Activated naive CD8-positive, alpha-beta T cell treated with anti-CD3 and anti-CD28 coated beads, Interleukin-2, amount 10 ng/mL, durations not matched to agents 7 days and 5 days (primary cell): ENCODE data around the gene HPCAL1. TPM values are rescaled to one million over a fixed set of nuclear protein-coding genes. Genes with fewer than 3 reads are reported as not detected.
"Not testable (repeated sequence)": the region's sequence is repeated elsewhere in the genome, so short reads cannot be mapped to it uniquely, and the experiment has no call there.

Experiments used
- ATAC-seq: fragments of 150-1000 bp; cut with Tn5 transposase; one replicate; pipeline ENCODE4 v1.10.0; 2021; ENCODE audit warnings: low read depth, moderate library complexity
- POLR2A ChIA-PET: fragments of 350-600 bp; sonication (Branson Sonifier 250); formaldehyde crosslinking; loops from one replicate; lab custom pipeline; 2021; ENCODE audit warnings: antibody characterized with exemption; lab: Charles Lee
- DNase-seq: peaks from one replicate; pipeline ENCODE4 v3.0.0; 2021
- H3K27ac Mint-ChIP-seq: one replicate; pipeline ENCODE4 v1.8.0; 2022; ENCODE audit warnings: mild to moderate bottlenecking, mixed read lengths
- H3K27me3 Mint-ChIP-seq: one replicate; pipeline ENCODE4 v1.8.0; 2022; ENCODE audit warnings: mild to moderate bottlenecking, moderate library complexity, mixed read lengths
- H3K36me3 Mint-ChIP-seq: one replicate; pipeline ENCODE4 v1.8.0; 2021; ENCODE audit warnings: mild to moderate bottlenecking, mixed read lengths
- H3K4me1 Mint-ChIP-seq: one replicate; pipeline ENCODE4 v1.8.0; 2021; ENCODE audit warnings: mixed read lengths
- H3K4me3 Mint-ChIP-seq: one replicate; pipeline ENCODE4 v1.8.0; 2022; ENCODE audit warnings: mild to moderate bottlenecking, moderate library complexity, mixed read lengths
- H3K9me3 Mint-ChIP-seq: one replicate; pipeline ENCODE4 v1.8.0; 2021; ENCODE audit warnings: mixed read lengths
- total RNA-seq, 2 experiments: library from RNA; stranded (reverse); gene quantifications; one replicate each; pipeline ENCODE4 v1.2.3, GENCODE V29; 2021

HPCAL1 gene
- 10 to 100 TPM; 75.8 to 77.1 TPM for total RNA-seq

DNA sequence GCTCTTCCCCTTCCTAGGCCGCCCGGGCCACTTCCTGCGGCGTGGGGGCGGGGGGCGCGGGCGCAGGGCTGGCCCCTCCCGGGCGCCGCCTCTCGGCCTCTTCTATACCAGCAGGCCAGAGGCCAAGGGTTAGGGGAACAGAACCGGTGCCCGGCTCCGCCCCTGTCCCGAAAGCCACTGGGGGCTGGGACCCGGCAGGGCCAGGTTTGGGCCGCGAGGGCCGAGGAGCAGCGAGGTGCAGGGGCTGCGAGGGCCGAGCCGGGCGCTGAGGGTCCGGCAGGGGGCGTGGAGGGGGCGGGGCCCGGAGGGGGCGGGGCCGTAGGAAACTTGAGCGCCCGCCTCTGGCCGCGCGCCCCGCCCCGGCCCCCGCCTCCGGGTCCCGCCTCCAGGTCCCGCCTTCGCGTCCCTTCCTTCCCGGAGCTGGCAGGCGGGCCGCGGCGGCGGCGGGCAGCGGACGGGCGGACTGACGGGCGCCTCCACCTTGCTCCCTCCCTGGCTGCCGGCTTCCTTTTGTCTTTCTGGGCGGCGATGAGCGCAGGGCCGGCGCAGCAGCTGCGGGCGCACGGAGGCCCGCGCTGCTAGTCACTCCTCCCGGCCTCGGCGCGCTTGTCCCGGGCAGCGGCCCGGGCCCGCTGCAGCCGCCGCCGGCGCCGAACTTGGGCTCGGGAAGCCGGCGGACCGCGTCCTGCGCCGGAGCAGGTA lies at the start of gene HPCAL1:
TSS of gene HPCAL1 (plus strand) at position 426 of the 702 bp plus-strand sequence. CDS start 116,854 bp downstream, outside the sequence.
- ATAC-seq (peak; percentile 71), DNase-seq (peak; percentile 93)
- Mint-ChIP-seq H3K36me3 (peaks cover 3% of the 10 kb centered on the region), H3K4me3 (peak within 1 kb of the TSS; percentile 99), H3K27me3 (no peaks in the 10 kb centered on the region), H3K9me3 (no peaks in the 10 kb centered on the region), H3K27ac (peak within 1 kb of the TSS; percentile 91), H3K4me1 (peaks cover 65% of the 10 kb centered on the region)
- POLR2A ChIA-PET, result interaction anchor here (0.6 to 6.4 kb wide), 5 partner anchors 9 to 172 kb away, joined by 3 to 107 read pairs (median 3); no protein-coding TSS in a partner anchor

DNA sequence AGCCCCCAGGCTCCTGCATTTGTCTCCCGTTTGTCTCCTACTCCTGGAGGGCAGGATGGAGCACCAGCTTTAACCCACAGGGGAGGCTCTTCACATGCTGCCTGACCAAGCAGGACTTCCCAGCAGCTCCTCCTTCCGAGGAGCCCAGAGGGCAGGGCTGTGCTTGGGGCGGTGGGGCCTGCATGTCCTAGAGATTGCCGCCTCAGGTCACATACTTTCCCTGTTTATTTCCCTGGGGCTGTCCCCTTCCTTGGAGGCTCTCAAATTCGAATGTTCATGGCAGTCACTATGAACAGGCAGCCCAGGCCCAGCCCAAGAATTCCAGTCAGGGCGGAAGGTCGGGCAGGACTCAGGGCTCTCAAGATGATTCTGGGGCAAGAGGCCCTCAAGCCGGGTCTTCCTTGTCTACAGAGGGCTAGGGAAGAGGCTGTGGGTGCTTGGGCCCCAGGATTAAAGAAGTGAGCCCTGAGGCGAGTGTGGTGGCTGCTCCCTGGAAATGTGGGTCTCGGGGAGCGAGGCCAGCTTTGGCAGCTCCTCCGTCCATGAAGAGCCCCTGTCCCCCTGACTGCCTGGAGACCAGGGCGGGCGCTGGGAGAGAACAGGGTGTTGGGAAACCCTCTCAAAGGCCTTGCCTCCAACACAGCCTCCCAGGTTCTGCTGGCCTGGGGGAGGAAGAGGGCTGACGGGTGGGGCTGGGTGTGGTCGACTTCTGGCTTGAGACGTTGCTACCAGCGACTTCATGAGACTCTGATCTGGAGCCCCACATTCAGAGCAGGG lies 48.9 kb upstream of the HPCAL1 start:
- H3K4me1 Mint-ChIP-seq, result peaks cover 3% of the 10 kb centered on the region
- peaks cover 16% of the 10 kb centered on the region for H3K9me3 Mint-ChIP-seq
- ATAC-seq (no peak), DNase-seq (no peak)
- no peak overlapping the region for H3K4me3 Mint-ChIP-seq
- POLR2A ChIA-PET, result no interaction called here
- peaks cover 10% of the 10 kb centered on the region for H3K27me3 Mint-ChIP-seq
- H3K36me3 Mint-ChIP-seq, result no peaks in the 10 kb centered on the region
- no peak overlapping the region for H3K27ac Mint-ChIP-seq

DNA sequence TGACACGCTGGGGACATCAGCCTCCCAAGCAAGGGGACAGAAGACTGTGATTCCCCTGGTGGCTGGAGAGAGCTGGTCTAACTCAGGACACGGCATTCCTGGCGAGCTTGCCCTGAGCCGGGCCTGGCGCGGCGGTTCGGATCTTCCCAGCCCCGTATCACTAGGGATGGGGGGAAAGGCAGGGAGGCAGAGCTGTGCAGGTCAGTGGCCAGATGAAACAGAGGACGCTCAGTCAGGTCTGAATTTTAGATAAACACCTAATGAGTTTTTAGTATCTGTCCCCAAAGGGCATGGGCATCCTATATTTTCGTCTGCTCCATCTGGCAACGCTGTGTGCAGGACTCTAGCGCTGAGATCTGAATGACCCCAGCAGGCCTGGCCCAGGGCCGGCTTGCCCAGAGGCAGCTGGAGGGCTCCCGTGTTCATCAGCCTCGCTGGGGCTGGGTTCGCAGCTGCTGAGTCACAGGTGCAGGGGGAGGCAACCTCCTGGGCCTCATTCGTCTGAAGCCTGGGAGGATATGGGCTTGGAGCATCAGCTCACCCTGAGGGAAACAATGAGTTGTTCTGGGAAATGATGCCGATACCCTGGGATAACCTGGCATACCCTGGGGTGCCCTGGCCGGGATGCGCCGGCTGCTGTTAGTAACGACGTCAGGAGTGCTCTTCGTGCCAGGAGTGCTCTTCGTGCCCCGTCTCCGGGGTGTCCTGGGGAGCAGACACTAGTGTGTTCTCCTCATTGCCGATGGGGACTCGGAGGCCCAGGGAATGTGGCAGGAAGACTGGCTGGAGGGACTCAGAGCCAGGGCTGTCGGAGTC lies 48.1 kb upstream of the HPCAL1 start:
- Mint-ChIP-seq H3K9me3 (peaks cover 14% of the 10 kb centered on the region), H3K4me3 (no peak overlapping the region), H3K36me3 (no peaks in the 10 kb centered on the region), H3K27me3 (peaks cover 10% of the 10 kb centered on the region), H3K27ac (no peak overlapping the region), H3K4me1 (peaks cover 3% of the 10 kb centered on the region)
- DNase-seq (no peak), ATAC-seq (no peak)
- POLR2A ChIA-PET, result no interaction called here

DNA sequence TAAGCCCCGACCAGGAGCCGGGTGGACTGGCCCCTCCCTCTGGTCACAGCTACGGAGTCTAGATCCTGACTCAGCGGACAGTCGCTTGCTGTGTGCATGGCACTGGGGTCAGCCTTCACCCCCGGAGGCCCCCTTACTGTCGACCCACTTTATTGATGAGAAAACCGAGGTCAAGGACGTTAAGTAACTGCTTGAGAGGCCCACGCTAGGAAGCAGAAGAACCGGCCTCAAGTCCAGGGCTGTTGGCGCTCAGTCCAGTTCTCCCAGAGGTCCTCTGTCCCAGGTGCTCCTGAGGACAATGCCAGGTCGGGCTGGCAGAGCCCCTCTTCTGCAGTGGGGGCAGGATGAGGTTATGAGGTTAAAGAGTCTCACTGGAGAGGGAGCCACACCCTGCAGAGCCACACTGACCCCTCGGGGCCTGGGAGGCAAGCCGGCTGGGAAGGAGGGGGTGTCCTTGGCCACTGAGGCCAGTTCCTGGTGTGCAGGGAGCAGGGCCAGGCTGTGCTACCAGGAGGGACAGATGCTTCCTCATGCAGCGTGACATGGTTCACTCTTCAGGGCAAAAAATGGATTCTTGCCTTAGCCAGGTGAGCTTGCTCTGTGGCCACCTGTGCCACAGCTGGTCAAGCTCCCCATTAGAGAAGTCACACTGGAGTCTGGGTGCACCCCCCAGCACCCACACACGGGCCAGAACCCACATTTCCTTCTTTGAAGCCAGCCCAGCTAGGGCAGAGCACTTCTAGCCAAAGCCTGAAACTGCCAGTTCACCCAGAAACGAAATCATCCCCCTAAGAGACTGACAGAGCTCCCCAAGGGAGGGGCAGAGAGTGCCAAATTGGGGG lies 47.3 kb upstream of the HPCAL1 start:
- DNase-seq, result no peak
- Mint-ChIP-seq H3K4me1 (peaks cover 3% of the 10 kb centered on the region), H3K9me3 (peaks cover 8% of the 10 kb centered on the region), H3K36me3 (no peaks in the 10 kb centered on the region), H3K27ac (no peak overlapping the region), H3K4me3 (no peak overlapping the region), H3K27me3 (peaks cover 6% of the 10 kb centered on the region)
- ATAC-seq, result no peak
- POLR2A ChIA-PET, result no interaction called here

DNA sequence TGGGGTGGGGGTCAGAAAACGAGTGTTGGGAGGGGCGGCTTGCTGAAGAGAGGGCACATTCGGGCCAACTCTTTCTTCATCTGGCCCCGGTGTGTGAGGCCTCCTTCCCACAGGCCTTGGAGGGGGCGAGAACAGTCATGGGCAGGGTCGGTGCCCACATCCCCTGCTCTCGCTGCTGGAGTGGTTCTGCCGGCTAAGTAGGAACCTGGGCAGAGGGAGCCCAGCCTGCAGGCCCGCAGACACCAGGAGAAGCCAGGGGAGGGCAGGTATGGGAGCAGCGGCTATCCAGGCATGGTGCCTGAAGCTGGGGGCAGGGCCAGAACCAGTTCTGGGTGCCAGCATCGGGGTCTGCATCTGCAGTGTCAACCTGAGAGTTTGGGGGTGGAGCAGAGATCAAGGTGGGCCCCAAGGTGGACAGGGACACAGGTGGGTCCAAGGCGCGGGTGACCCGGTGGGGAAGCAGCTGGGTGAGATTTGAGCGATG lies 46.6 kb upstream of the HPCAL1 start:
- Mint-ChIP-seq H3K9me3 (peaks cover 2% of the 10 kb centered on the region), H3K27me3 (peaks cover 6% of the 10 kb centered on the region), H3K36me3 (no peaks in the 10 kb centered on the region), H3K27ac (no peak overlapping the region), H3K4me1 (peaks cover 3% of the 10 kb centered on the region), H3K4me3 (no peak overlapping the region)
- no peak for DNase-seq
- POLR2A ChIA-PET, result no interaction called here
- ATAC-seq, result no peak

DNA sequence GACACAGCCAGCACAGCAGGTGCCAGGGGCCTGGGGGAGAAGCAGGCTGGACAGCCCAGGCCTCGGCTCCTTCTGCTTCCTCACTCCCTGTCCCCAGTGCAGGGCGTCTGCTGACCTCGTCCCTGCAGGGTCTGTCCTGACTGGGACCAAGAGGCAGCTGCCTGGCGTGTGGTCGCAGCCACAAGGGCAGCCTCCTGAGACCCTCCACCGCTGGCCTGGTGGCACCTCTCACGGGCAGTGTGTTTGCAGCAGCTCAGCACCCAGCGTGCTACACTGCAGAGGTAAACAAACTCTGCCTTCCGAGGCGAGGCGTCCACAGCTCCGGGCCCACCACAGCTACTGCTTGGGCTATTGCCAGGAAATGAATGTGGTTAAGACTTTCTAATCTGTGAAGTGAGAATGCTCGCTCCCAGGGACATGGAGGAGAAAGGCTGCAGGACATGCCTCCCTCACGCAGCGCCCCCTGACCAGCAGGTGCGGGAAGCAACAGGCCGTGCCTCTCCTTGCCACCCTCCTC lies 46.1 kb upstream of the HPCAL1 start:
- Mint-ChIP-seq H3K27ac (no peak overlapping the region), H3K9me3 (peaks cover 2% of the 10 kb centered on the region), H3K4me3 (no peak overlapping the region), H3K4me1 (peaks cover 3% of the 10 kb centered on the region), H3K27me3 (peaks cover 5% of the 10 kb centered on the region), H3K36me3 (no peaks in the 10 kb centered on the region)
- DNase-seq (no peak), ATAC-seq (no peak)
- POLR2A ChIA-PET, result no interaction called here

DNA sequence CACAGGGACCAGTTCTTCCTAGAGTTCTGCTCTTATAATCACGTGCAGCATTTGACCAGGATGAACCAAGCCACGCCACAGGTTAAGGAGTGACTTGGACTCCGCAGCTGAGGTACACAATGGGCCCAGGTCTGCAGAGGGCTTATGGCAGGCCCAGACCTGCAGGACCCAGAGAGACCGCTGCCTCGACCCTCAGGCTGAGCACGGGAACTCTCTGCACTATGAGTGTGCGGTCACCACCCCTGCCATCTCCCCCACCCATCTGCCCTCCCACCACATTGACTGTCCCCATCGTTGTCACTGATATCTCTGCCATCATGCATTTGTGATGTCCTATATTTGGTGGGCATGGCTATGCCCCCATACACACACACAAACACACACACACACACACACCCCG lies 45.7 kb upstream of the HPCAL1 start:
- no peak for ATAC-seq
- Mint-ChIP-seq H3K4me1 (peaks cover 3% of the 10 kb centered on the region), H3K36me3 (no peaks in the 10 kb centered on the region), H3K9me3 (no peaks in the 10 kb centered on the region), H3K27ac (no peak overlapping the region), H3K4me3 (no peak overlapping the region), H3K27me3 (peaks cover 3% of the 10 kb centered on the region)
- POLR2A ChIA-PET, result no interaction called here
- no peak for DNase-seq

DNA sequence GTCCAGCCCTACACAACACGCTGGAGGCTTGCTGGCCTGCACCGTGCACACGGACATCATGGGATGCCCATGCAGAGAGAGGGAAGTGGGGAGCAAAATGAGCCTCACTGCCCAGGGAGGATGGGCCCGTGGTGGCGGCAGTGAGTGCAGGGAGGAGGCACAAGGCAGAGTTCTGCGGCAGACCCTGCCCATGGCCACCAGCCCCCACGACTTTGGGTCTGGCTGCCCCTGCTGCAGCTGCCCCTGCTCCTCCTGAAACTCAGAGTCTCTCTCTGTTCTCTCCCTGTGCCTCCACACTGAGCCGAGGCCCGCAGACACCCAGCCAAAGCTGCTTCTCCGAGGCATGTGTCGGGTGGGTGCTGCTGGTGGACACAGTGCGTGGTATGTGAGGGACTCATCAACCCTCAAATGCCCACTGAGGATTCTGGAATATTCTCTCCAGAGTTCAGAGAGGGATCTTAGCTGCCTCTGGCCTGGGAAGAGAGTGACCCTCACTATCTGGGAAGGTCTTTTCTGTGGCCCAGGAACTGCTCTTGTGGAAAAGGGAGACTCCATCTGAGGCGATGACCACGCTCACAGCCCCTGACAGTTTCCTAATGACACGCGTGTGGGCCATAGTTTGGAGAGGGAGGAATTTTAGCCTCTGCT lies 45.1 kb upstream of the HPCAL1 start:
- H3K4me3 Mint-ChIP-seq, result no peak overlapping the region
- no peaks in the 10 kb centered on the region for H3K36me3 Mint-ChIP-seq
- peaks cover 3% of the 10 kb centered on the region for H3K4me1 Mint-ChIP-seq
- ATAC-seq (no peak), DNase-seq (no peak)
- H3K9me3 Mint-ChIP-seq, result no peaks in the 10 kb centered on the region
- H3K27me3 Mint-ChIP-seq, result peaks cover 7% of the 10 kb centered on the region
- POLR2A ChIA-PET, result no interaction called here
- H3K27ac Mint-ChIP-seq, result no peak overlapping the region

DNA sequence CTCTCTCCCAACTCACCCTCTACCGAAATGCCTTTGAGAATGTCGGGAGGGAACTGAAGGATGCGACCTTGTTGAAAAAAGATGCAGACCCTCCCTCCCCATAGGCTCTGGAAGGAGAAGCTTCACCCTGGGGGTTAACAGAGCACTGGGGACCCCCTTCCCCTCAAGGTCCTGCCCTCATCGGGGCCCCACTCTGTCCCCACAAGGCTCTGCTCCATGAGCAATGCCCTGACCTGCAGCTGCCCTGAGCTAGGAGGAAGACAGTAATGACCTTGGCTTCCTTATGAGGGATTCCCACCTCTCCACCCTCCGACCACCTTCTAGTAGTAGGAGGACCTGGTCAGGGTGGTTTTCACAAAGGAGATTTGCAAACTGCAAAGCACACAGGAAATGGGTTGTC lies 44.4 kb upstream of the HPCAL1 start:
- Mint-ChIP-seq H3K27ac (no peak overlapping the region), H3K9me3 (no peaks in the 10 kb centered on the region), H3K4me3 (no peak overlapping the region), H3K4me1 (no peaks in the 10 kb centered on the region), H3K27me3 (peaks cover 8% of the 10 kb centered on the region), H3K36me3 (no peaks in the 10 kb centered on the region)
- no peak for ATAC-seq
- POLR2A ChIA-PET, result no interaction called here
- DNase-seq, result no peak

DNA sequence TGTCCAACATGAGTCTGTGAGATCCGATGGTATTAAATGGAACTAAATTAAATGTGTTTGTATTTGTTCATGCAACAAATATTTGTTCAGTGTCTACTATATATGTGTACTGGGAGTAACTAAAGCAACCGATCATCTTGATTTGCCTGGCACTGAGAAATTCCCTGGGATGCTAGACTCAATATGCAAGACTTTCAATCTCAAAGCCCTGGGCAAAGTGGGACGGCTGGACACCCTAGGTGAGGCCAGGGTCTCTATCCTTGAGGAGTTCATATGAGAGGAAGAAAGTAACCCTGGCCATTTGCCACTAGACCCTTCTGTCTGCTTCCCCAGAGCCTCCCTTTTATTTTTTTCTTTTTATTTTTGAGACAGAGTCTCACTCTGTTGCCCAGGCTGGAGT lies 44.0 kb upstream of the HPCAL1 start:
- no peak overlapping the region for H3K27ac Mint-ChIP-seq
- H3K9me3 Mint-ChIP-seq, result no peaks in the 10 kb centered on the region
- H3K27me3 Mint-ChIP-seq, result peaks cover 5% of the 10 kb centered on the region
- POLR2A ChIA-PET, result no interaction called here
- H3K4me1 Mint-ChIP-seq, result no peaks in the 10 kb centered on the region
- H3K4me3 Mint-ChIP-seq, result no peak overlapping the region
- no peaks in the 10 kb centered on the region for H3K36me3 Mint-ChIP-seq
- DNase-seq (no peak), ATAC-seq (no peak)

DNA sequence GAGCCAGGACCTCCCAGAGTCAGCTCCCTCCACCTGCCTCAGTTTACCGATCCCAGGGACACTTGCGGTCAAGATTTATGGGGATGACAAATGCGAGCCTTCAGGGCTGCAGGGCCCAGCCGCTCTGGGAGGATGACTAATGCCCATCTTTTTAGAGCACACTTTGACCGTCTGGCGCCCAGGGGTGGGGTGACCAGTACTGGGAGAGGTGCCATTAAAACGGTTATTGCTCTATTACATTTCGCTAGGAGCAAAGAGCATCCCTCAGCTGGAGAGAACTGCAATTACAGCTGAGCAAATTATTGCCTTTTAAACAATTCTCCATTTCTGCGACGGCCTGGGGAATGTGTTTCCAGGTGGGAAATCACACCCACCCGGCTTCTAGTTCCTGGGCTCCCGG lies 42.6 kb upstream of the HPCAL1 start:
- no peak overlapping the region for H3K4me3 Mint-ChIP-seq
- H3K27ac Mint-ChIP-seq, result no peak overlapping the region

DNA sequence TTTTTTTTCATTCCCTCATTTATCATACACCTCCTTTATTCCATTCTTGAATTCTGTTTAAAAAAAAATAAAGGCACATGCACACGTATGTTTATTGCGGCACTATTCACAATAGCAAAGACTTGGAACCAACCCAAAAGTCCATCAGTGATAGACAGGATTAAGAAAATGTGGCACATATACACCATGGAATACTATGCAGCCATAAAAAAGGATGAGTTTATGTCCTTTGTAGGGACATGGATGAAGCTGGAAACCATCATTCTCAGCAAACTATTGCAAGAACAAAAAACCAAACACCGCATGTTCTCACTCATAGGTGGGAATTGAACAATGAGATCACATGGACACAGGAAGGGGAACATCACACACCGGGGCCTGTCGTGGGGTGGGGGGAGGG lies 39.2 kb upstream of the HPCAL1 start:
- H3K36me3 Mint-ChIP-seq, POLR2A ChIA-PET, ATAC-seq, H3K27ac Mint-ChIP-seq, H3K9me3 Mint-ChIP-seq, H3K4me3 Mint-ChIP-seq, H3K27me3 Mint-ChIP-seq, H3K4me1 Mint-ChIP-seq, DNase-seq: not testable (repeated sequence)

More for the DNA sequence above, 42.6 kb upstream of the HPCAL1 start:
- H3K27me3 Mint-ChIP-seq, result peaks cover 5% of the 10 kb centered on the region
- POLR2A ChIA-PET, result no interaction called here
- no peaks in the 10 kb centered on the region for H3K4me1 Mint-ChIP-seq
- ATAC-seq (no peak), DNase-seq (no peak)
- H3K36me3 Mint-ChIP-seq, result no peaks in the 10 kb centered on the region
- no peaks in the 10 kb centered on the region for H3K9me3 Mint-ChIP-seq
